ENCODE data around the gene FAM156A.
"Not testable (repeated sequence)": the region's sequence is repeated elsewhere in the genome, so short reads cannot be mapped to it uniquely, and the experiment has no call there.

Gene FAM156A

GRCh38 chrX:52958113-52958959 is at the start of gene FAM156A:
Gene FAM156A, minus strand, starts transcription at chrX:52958518. Its CDS starts 9,930 bp downstream, at chrX:52948588.
- not testable (repeated sequence) for DNase-seq (ENCODE audit: low read depth in 2 of 2, low spot score in 1 of 2)

- DNase-seq (ENCODE audit: low read depth in 2 of 2, low spot score in 1 of 2): no peak
Observed at GRCh38 chrX:53005327-53005726, 47.0 kb upstream of the FAM156A start.

GRCh38 chrX:53004811-53005210 is 46.5 kb upstream of the FAM156A start:
- no peak for DNase-seq (ENCODE audit: low read depth in 2 of 2, low spot score in 1 of 2)

- DNase-seq (ENCODE audit: low read depth in 2 of 2, low spot score in 1 of 2): no peak
Observed at GRCh38 chrX:53004038-53004437, 45.7 kb upstream of the FAM156A start.

GRCh38 chrX:53003111-53003510 is 44.8 kb upstream of the FAM156A start:
- no peak for DNase-seq (ENCODE audit: low read depth in 2 of 2, low spot score in 1 of 2)

- no peak for DNase-seq (ENCODE audit: low read depth in 2 of 2, low spot score in 1 of 2)
Observed at GRCh38 chrX:53001958-53002357, 43.6 kb upstream of the FAM156A start.

GRCh38 chrX:53000447-53001135 is 42.3 kb upstream of the FAM156A start:
- DNase-seq (ENCODE audit: low read depth in 2 of 2, low spot score in 1 of 2): no peak

GRCh38 chrX:52995987-52996331 is 37.6 kb upstream of the FAM156A start:
- no peak for DNase-seq (ENCODE audit: low read depth in 2 of 2, low spot score in 1 of 2)

- DNase-seq (ENCODE audit: low read depth in 2 of 2, low spot score in 1 of 2): peak; percentile 79 to 84
Observed at GRCh38 chrX:52995135-52995986, 37.0 kb upstream of the FAM156A start.

- DNase-seq (ENCODE audit: low read depth in 2 of 2, low spot score in 1 of 2): no peak
Observed at GRCh38 chrX:52990848-52991247, 32.5 kb upstream of the FAM156A start.

- peak; percentile 18 to 28 for DNase-seq (ENCODE audit: low read depth in 2 of 2, low spot score in 1 of 2)
Observed at GRCh38 chrX:52990011-52990631, 31.8 kb upstream of the FAM156A start.

- no peak for DNase-seq (ENCODE audit: low read depth in 2 of 2, low spot score in 1 of 2)
Observed at GRCh38 chrX:52988985-52989917, 30.9 kb upstream of the FAM156A start.

GRCh38 chrX:52983321-52984000 is 25.1 kb upstream of the FAM156A start:
- no peak for DNase-seq (ENCODE audit: low read depth in 2 of 2, low spot score in 1 of 2)

GRCh38 chrX:52979993-52980392 is 21.7 kb upstream of the FAM156A start:
- no peak for DNase-seq (ENCODE audit: low read depth in 2 of 2, low spot score in 1 of 2)

GRCh38 chrX:52979568-52979967 is 21.2 kb upstream of the FAM156A start:
- DNase-seq (ENCODE audit: low read depth in 2 of 2, low spot score in 1 of 2): no peak

GRCh38 chrX:52977953-52978352 is 19.6 kb upstream of the FAM156A start:
- no peak for DNase-seq (ENCODE audit: low read depth in 2 of 2, low spot score in 1 of 2)

GRCh38 chrX:52975576-52975975 is 17.3 kb upstream of the FAM156A start:
- DNase-seq (ENCODE audit: low read depth in 2 of 2, low spot score in 1 of 2): not testable (repeated sequence)

GRCh38 chrX:52974336-52974992 is 16.1 kb upstream of the FAM156A start:
- DNase-seq (ENCODE audit: low read depth in 2 of 2, low spot score in 1 of 2): not testable (repeated sequence)

- DNase-seq (ENCODE audit: low read depth in 2 of 2, low spot score in 1 of 2): not testable (repeated sequence)
Observed at GRCh38 chrX:52967922-52968321, 9.6 kb upstream of the FAM156A start.

Data from stimulated activated CD8-positive, alpha-beta memory T cell treated with anti-CD3 and anti-CD28 coated beads, Interleukin-4, amount 100 ng/mL, for 4 hours (primary cell).